Measurements from ENCODE around the gene TMEM61.

GRCh38 chr1:54934869-54935268, 45.6 kb upstream of the TMEM61 start:
- no peak for TF ChIP-seq CTCF (IDR thresholded peaks at IDR 0.05)
- TF ChIP-seq POLR2A (IDR thresholded peaks at IDR 0.05): no peak
